GM18951 (cell line): ENCODE measurements around the gene KRT72.

Source experiments
- POLR2A ChIP-seq: IDR thresholded peaks from 4 replicates; pipeline ENCODE4 v1.6.1; 2011; ENCODE audit warnings: mild to moderate bottlenecking; ENCODE audit not compliant: insufficient read length, insufficient read depth; ENCODE audit errors: extremely low read depth
- in situ Hi-C: fragments of 300-500 bp; cut with MboI; formaldehyde crosslinking; loops from one replicate; pipeline ENCODE4 v1.12.0; 2022; ENCODE audit warnings: low sequenced_read_pairs, mixed read lengths, inconsistent platforms; ENCODE audit not compliant: unreplicated experiment

KRT72 gene

DNA sequence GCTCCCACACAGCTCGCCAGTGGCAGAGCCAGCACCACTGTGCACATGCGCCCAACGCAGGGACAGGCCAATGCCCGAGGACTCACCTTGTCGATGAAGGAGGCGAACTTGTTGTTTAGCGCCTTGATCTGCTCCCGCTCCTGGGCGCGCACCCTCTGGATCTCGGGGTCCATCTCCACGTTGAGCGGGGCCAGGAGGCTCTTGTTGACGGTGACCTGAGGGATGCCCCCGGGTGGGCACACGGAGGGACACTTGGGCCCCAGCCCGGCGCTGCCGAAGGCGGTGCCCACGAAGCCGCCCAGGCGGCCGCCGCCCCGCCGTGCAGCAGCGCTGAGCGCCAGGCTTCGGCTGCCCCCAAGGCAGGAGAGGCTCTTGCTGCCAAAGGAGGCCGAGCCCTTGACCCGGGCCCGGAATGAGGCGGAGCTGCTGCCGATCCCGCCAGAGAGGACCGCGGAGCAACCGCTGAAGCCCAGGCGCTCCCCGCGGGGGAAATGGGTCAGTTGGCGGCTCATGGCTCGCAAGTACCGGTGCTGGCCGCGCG, at the start of gene KRT72:
Gene KRT72 (minus strand): TSS at position 523 of the 541 bp plus-strand sequence. CDS start 11 bp downstream, at position 512.
- in situ Hi-C loops: no loop called here
- TF ChIP-seq POLR2A: no peak

DNA sequence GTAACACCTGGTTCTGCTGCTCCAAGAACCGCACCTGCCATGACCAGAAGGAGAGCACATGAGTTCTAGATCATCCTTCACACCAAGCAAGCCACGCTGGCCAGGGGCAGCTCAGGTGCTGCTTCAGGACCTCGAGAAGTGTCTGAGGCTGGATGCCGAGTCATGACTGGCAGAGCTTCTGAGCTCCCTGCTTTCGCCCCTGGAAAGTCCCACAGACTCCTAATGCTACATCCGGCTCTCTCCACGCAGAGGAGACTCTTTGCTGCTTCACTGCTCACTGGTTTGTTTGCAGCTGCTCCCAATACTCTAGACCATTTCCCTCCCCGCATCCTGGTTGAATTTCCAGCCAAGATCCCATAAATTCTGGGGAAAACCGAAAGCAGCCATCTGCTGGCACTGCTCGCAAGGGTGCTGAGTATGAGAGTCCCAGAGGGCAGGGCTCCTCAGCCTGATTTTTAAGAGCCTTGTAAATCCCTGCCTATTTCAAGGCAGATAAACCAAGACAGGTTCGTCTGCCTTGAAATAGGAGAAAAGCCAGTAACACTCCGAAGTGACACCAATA, 49.3 kb upstream of the KRT72 start:
- TF ChIP-seq POLR2A: no peak
- in situ Hi-C loops: no loop called here

GRCh38 chr12:52649066-52649465, 47.8 kb upstream of the KRT72 start:
- TF ChIP-seq POLR2A: no peak
- in situ Hi-C loops: no loop called here

- no peak for TF ChIP-seq POLR2A
- in situ Hi-C loops: no loop called here
Measured at GRCh38 chr12:52648012-52648550, 46.8 kb upstream of the KRT72 start.

DNA sequence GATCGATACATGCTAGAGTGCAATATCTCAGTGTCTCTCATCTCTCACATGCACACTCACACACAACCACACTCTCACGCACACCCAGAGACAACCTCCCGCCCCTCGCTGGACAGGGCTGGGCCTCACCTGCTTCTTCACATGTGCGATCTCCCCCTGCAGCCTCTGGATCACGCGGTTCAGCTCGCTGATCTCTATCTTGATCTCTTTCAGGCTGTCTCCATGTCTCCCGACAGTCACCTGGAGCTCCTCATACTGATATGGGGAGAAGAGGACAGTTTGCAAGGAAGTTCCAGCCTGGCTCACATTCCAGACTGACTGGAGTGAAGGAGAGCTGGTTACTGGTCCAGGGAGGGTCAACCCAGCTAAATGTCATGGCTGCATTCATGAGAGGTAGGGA, 46.3 kb upstream of the KRT72 start:
- in situ Hi-C loops: no loop called here
- TF ChIP-seq POLR2A: no peak

- no peak for TF ChIP-seq POLR2A
- in situ Hi-C loops: no loop called here
Measured at GRCh38 chr12:52646613-52647012, 45.4 kb upstream of the KRT72 start.

GRCh38 chr12:52645982-52646381, 44.7 kb upstream of the KRT72 start:
- in situ Hi-C loops: no loop called here
- no peak for TF ChIP-seq POLR2A

DNA sequence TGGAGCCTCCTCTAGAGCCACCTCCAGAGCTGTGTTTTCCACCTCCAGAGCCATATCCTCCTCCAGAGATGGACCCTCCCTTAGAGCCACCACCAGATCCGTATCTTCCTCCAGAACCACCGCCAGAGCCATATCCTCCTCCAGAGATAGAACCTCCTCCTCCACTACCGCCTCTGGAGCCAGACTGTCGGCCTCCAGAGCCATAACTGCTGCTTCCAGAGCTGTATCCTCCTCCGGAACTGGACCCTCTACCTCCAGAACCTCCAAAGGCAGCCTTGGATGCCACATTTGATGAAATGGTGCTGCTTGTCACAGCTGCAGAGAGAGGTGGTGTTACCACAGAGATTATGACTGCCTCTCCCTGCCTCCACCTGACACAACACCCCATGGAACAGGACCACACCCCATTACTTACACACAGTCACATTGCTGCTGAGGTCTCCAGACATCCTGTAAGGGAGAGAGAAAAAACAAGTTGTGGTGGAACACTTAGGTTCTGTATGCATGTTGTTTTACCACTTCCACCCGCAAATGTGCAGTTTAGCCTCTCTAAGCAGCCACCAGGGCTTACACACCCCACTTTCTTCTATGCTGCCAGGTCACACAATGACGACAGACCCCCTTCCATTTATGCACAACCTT, 44.0 kb upstream of the KRT72 start:
- in situ Hi-C loops: no loop called here
- no peak for TF ChIP-seq POLR2A

- TF ChIP-seq POLR2A: no peak
- in situ Hi-C loops: no loop called here
Measured at GRCh38 chr12:52644078-52644415, 42.8 kb upstream of the KRT72 start.

DNA sequence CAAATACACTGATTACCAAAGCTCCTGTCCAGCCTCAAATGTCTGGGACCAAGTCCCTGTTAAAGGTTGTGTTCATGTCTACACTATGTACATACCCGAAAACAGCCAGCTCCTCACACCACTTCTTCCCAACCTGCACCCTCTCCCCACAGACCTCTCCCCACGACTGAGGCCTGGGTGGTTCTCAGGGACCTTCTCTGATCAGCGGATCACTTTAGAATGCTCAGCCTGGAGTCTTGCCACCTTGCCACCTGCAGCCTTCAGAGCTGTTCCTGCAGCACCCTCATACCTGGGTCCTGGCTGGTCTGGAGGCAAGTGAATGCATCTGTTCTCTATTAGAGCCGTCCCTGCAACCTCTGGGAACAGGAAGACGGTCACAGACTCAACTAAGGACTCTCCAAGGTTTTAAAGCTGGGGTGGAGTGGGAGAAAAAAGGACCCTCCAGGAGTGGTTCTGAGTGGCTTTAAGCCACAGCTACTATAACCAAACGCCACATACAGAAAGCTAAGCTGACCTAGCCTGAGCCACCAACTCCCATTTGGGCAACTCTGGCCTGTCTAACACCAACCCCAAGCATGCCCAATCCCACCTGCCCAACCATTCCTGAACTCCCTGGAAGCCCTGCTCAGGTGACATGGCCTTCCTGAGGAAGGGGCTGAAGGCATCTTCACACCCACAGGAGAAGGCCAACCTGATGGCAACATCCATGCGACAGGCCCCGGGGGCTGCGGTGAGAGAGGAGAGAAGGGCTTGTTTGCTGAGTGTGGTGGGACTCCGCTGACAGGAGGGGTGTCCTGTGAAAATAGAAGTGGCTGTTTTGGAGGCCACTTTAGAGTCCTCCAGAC, 42.2 kb upstream of the KRT72 start:
- in situ Hi-C loops: no loop called here
- TF ChIP-seq POLR2A: no peak

DNA sequence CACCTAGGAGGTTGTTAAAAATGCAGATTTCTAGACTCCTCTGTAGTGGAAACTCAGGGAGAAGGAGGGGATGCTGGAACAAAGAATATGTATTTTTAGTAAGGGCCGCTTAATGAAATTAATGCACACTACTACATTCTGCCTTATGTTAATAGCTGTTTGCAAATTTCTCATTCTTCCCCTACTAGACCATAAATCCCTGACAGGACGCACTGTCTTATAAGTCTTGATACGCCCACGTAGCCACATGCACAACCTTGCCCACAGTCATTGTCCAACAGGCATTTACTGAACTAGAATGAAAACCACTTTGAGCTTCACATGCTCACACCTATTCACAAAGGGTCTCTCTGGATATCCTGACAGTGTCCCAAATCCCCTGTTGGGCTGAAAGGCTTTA, 40.2 kb upstream of the KRT72 start:
- in situ Hi-C loops: no loop called here
- no peak for TF ChIP-seq POLR2A

DNA sequence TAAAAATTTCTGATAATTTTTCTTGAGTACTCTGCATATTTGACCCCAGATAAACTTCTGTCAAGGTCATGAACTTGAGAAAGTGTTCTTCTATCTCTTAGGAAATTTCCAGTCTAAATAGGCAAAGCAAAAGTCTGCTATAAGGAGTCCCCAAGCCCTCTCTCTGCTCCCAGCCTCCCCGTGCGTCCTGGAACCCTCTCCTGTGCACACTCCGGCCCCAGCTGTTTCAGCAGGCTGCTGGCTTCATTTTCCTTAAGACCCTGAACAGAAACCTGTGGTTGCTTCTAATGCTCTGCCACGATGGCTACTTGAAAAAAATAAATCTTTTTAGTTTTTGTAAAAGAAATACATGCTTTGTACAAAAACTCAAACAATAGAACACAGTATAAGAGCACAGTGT, 36.0 kb upstream of the KRT72 start:
- TF ChIP-seq POLR2A: no peak
- in situ Hi-C loops: no loop called here

GRCh38 chr12:52636592-52637258, 35.5 kb upstream of the KRT72 start:
- TF ChIP-seq POLR2A: no peak
- in situ Hi-C loops: no loop called here

DNA sequence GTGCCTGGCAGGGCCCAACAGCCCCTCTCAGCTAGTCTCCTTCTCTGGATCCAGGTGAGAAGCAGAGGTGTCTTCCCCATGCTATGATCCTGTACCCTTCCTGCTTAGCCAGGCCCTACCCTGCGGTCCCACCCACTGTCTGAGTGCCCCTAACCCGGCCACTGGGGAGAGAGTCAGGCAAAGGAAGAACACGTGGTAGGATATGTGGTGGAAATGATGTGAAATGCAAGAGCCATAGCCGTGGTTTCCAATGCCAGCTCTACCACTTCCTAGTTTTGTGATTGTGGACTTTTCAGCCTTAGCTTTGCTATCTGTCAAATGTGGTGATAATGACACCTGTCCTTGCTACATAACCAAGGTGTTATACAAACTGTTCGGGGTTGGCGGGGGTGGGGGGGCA, 34.9 kb upstream of the KRT72 start:
- no peak for TF ChIP-seq POLR2A
- in situ Hi-C loops: no loop called here
